Measurements from ENCODE around the gene C1orf141.
"Not testable (repeated sequence)": the region's sequence is repeated elsewhere in the genome, so short reads cannot be mapped to it uniquely, and the experiment has no call there.

Gene C1orf141

GRCh38 chr1:67149179-67149770 is 14.5 kb upstream of the C1orf141 start:
- Mint-ChIP-seq H3K4me3 (no peak overlapping the region), H3K36me3 (no peaks in the 10 kb centered on the region), H3K9me3 (no peaks in the 10 kb centered on the region), H3K27ac (peak overlapping the region; percentile 71), H3K27me3 (no peaks in the 10 kb centered on the region), H3K4me1 (peaks cover 38% of the 10 kb centered on the region)

- H3K4me3 Mint-ChIP-seq = no peak overlapping the region
- no peaks in the 10 kb centered on the region for H3K27me3 Mint-ChIP-seq
- no peaks in the 10 kb centered on the region for H3K9me3 Mint-ChIP-seq
- H3K36me3 Mint-ChIP-seq = no peaks in the 10 kb centered on the region
- H3K27ac Mint-ChIP-seq = peak overlapping the region; percentile 71
- H3K4me1 Mint-ChIP-seq = peaks cover 44% of the 10 kb centered on the region
These were observed 13.9 kb upstream of the C1orf141 start for GRCh38 chr1:67148516-67149178.

- H3K4me1 Mint-ChIP-seq = peaks cover 51% of the 10 kb centered on the region
- H3K9me3 Mint-ChIP-seq, H3K4me3 Mint-ChIP-seq, H3K27me3 Mint-ChIP-seq, H3K27ac Mint-ChIP-seq, H3K36me3 Mint-ChIP-seq: not testable (repeated sequence)
These were observed 13.2 kb upstream of the C1orf141 start for GRCh38 chr1:67147973-67148372.

- Mint-ChIP-seq H3K4me3 (no peak overlapping the region), H3K9me3 (no peaks in the 10 kb centered on the region), H3K27me3 (no peaks in the 10 kb centered on the region), H3K36me3 (no peaks in the 10 kb centered on the region), H3K4me1 (peaks cover 60% of the 10 kb centered on the region), H3K27ac (no peak overlapping the region)
These were observed 11.8 kb upstream of the C1orf141 start for GRCh38 chr1:67146539-67146938.

- H3K27ac Mint-ChIP-seq = no peak overlapping the region
- no peaks in the 10 kb centered on the region for H3K9me3 Mint-ChIP-seq
- H3K4me1 Mint-ChIP-seq = peaks cover 61% of the 10 kb centered on the region
- H3K27me3 Mint-ChIP-seq = no peaks in the 10 kb centered on the region
- H3K36me3 Mint-ChIP-seq = no peaks in the 10 kb centered on the region
- no peak overlapping the region for H3K4me3 Mint-ChIP-seq
These were observed 11.3 kb upstream of the C1orf141 start for GRCh38 chr1:67146101-67146500.

GRCh38 chr1:67144696-67145095 is 9.9 kb upstream of the C1orf141 start:
- H3K27me3 Mint-ChIP-seq = no peaks in the 10 kb centered on the region
- H3K27ac Mint-ChIP-seq = peak overlapping the region; percentile 88
- no peaks in the 10 kb centered on the region for H3K9me3 Mint-ChIP-seq
- H3K4me1 Mint-ChIP-seq = peaks cover 61% of the 10 kb centered on the region
- peak overlapping the region; percentile 58 for H3K4me3 Mint-ChIP-seq
- no peaks in the 10 kb centered on the region for H3K36me3 Mint-ChIP-seq

- no peaks in the 10 kb centered on the region for H3K9me3 Mint-ChIP-seq
- peak overlapping the region; percentile 47 for H3K27ac Mint-ChIP-seq
- no peaks in the 10 kb centered on the region for H3K27me3 Mint-ChIP-seq
- no peak overlapping the region for H3K4me3 Mint-ChIP-seq
- peaks cover 55% of the 10 kb centered on the region for H3K4me1 Mint-ChIP-seq
- H3K36me3 Mint-ChIP-seq = no peaks in the 10 kb centered on the region
These were observed 9.2 kb upstream of the C1orf141 start for GRCh38 chr1:67143966-67144365.

GRCh38 chr1:67142931-67143330 is 8.2 kb upstream of the C1orf141 start:
- peak overlapping the region; percentile 37 for H3K4me3 Mint-ChIP-seq
- H3K36me3 Mint-ChIP-seq = no peaks in the 10 kb centered on the region
- H3K4me1 Mint-ChIP-seq = peaks cover 50% of the 10 kb centered on the region
- H3K27ac Mint-ChIP-seq = peak overlapping the region; percentile 89
- H3K9me3 Mint-ChIP-seq = no peaks in the 10 kb centered on the region
- no peaks in the 10 kb centered on the region for H3K27me3 Mint-ChIP-seq

GRCh38 chr1:67141832-67142231 is 7.1 kb upstream of the C1orf141 start:
- H3K27ac Mint-ChIP-seq = peak overlapping the region; percentile 86
- not testable (repeated sequence) for H3K36me3 Mint-ChIP-seq, H3K4me3 Mint-ChIP-seq

GRCh38 chr1:67140460-67140859 is 5.7 kb upstream of the C1orf141 start:
- Mint-ChIP-seq H3K27ac (no peak overlapping the region), H3K36me3 (no peaks in the 10 kb centered on the region), H3K4me1 (peaks cover 39% of the 10 kb centered on the region), H3K27me3 (no peaks in the 10 kb centered on the region), H3K9me3 (no peaks in the 10 kb centered on the region), H3K4me3 (no peak overlapping the region)

More at GRCh38 chr1:67141832-67142231, 7.1 kb upstream of the C1orf141 start:
- not testable (repeated sequence) for H3K9me3 Mint-ChIP-seq, H3K27me3 Mint-ChIP-seq
- peaks cover 49% of the 10 kb centered on the region for H3K4me1 Mint-ChIP-seq

GRCh38 chr1:67138813-67139499 is 4.2 kb upstream of the C1orf141 start:
- Mint-ChIP-seq H3K27ac (no peak overlapping the region), H3K9me3 (no peaks in the 10 kb centered on the region), H3K27me3 (peaks cover 3% of the 10 kb centered on the region), H3K4me1 (peaks cover 34% of the 10 kb centered on the region), H3K36me3 (no peaks in the 10 kb centered on the region), H3K4me3 (no peak overlapping the region)

GRCh38 chr1:67137307-67137753 is 2.6 kb upstream of the C1orf141 start:
- Mint-ChIP-seq H3K27me3 (peaks cover 3% of the 10 kb centered on the region), H3K4me3 (no peak overlapping the region), H3K27ac (no peak overlapping the region), H3K9me3 (no peaks in the 10 kb centered on the region), H3K36me3 (no peaks in the 10 kb centered on the region), H3K4me1 (peaks cover 20% of the 10 kb centered on the region)

- H3K4me3 Mint-ChIP-seq = peak overlapping the region; percentile 83
- H3K27ac Mint-ChIP-seq = no peak overlapping the region
- H3K36me3 Mint-ChIP-seq = no peaks in the 10 kb centered on the region
- H3K27me3 Mint-ChIP-seq = peaks cover 3% of the 10 kb centered on the region
- no peaks in the 10 kb centered on the region for H3K9me3 Mint-ChIP-seq
- H3K4me1 Mint-ChIP-seq = peaks cover 7% of the 10 kb centered on the region
These were observed 584 bp upstream of the C1orf141 start for GRCh38 chr1:67135354-67135753.

GRCh38 chr1:67133177-67133576 is 1.6 kb downstream of the C1orf141 start:
- H3K4me3 Mint-ChIP-seq = no peak overlapping the region
- H3K9me3 Mint-ChIP-seq = no peaks in the 10 kb centered on the region
- no peaks in the 10 kb centered on the region for H3K36me3 Mint-ChIP-seq
- H3K27ac Mint-ChIP-seq = no peak overlapping the region
- H3K4me1 Mint-ChIP-seq = peaks cover 7% of the 10 kb centered on the region
- peaks cover 3% of the 10 kb centered on the region for H3K27me3 Mint-ChIP-seq

- no peaks in the 10 kb centered on the region for H3K9me3 Mint-ChIP-seq
- H3K4me1 Mint-ChIP-seq = peaks cover 13% of the 10 kb centered on the region
- peaks cover 3% of the 10 kb centered on the region for H3K27me3 Mint-ChIP-seq
- no peak overlapping the region for H3K4me3 Mint-ChIP-seq
- H3K36me3 Mint-ChIP-seq = no peaks in the 10 kb centered on the region
- no peak overlapping the region for H3K27ac Mint-ChIP-seq
These were observed 4.1 kb downstream of the C1orf141 start for GRCh38 chr1:67130673-67131072.

- H3K36me3 Mint-ChIP-seq = no peaks in the 10 kb centered on the region
- H3K4me1 Mint-ChIP-seq = peaks cover 12% of the 10 kb centered on the region
- no peaks in the 10 kb centered on the region for H3K9me3 Mint-ChIP-seq
- no peak overlapping the region for H3K4me3 Mint-ChIP-seq
- H3K27ac Mint-ChIP-seq = no peak overlapping the region
- no peaks in the 10 kb centered on the region for H3K27me3 Mint-ChIP-seq
These were observed 7.8 kb downstream of the C1orf141 start for GRCh38 chr1:67126974-67127373.

Data from activated naive CD4-positive, alpha-beta T cell treated with anti-CD3 and anti-CD28 coated beads, Interleukin-2, amount 50 U/mL, for 24 hours (primary cell).